ENCODE results near the gene STAC3. TPM values are rescaled to one million over a fixed set of nuclear protein-coding genes. Genes with fewer than 3 reads are reported as not detected.

Gene STAC3
- total and polyA plus RNA-seq, 11 donors = 0.47 to 5.7 (median 0.80) TPM; not detected in 1

DNA sequence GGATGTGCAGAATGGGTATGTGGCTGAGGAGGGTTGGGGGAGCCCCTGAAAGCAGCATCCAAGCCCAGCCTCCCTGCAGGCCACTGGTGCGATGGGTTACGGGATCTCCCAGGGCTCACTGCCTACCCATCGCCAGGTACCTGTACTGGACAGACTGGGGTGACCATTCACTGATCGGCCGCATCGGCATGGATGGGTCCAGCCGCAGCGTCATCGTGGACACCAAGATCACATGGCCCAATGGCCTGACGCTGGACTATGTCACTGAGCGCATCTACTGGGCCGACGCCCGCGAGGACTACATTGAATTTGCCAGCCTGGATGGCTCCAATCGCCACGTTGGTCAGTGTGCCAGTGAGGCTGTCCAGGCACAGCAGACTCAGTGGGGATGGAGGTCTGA is 52.7 kb downstream of the STAC3 start:
- TF ChIP-seq CTCF (IDR thresholded peaks at IDR 0.05) (no peak), POLR2A (IDR thresholded peaks at IDR 0.05) (no peak)
- intact Hi-C loops (cut with DNase I) = no loop called here
- ATAC-seq (no peak), DNase-seq (no peak)
- WGBS, 4 donors = 89 to 96% (median 93%) methylated on average over 3 to 17 of the region's 17 CpGs
- Histone ChIP-seq H3K4me3 (no peak overlapping the region), H3K9me3 (no peaks in the 10 kb centered on the region), H3K27ac (no peak overlapping the region), H3K36me3 (peaks cover 0 to 100% (median 99%) of the 10 kb centered on the region in 9 donors), H3K4me1 (no peaks in the 10 kb centered on the region), H3K27me3 (no peaks in the 10 kb centered on the region)

- Histone ChIP-seq H3K9me3 (no peaks in the 10 kb centered on the region), H3K27ac (no peak overlapping the region), H3K4me3 (no peak overlapping the region), H3K27me3 (no peaks in the 10 kb centered on the region), H3K36me3 (peaks cover 0 to 100% (median 99%) of the 10 kb centered on the region in 9 donors), H3K4me1 (no peaks in the 10 kb centered on the region)
- ATAC-seq (no peak), DNase-seq (no peak)
- TF ChIP-seq CTCF (IDR thresholded peaks at IDR 0.05) (no peak), POLR2A (IDR thresholded peaks at IDR 0.05) (no peak)
- 87 to 97% (median 91%) methylated on average over 6 to 22 of the region's 22 CpGs for WGBS, 4 donors
- intact Hi-C loops (cut with DNase I) = no loop called here
These were observed 54.0 kb downstream of the STAC3 start for GRCh38 chr12:57196956-57197355.

GRCh38 chr12:57196439-57196838 is 54.5 kb downstream of the STAC3 start:
- TF ChIP-seq CTCF (IDR thresholded peaks at IDR 0.05) (no peak), POLR2A (IDR thresholded peaks at IDR 0.05) (no peak)
- no peak for DNase-seq
- WGBS, 4 donors = 65 to 79% (median 76%) methylated on average over 4 of the region's 4 CpGs
- H3K4me3 ChIP-seq = no peak overlapping the region
- no peaks in the 10 kb centered on the region for H3K4me1 ChIP-seq
- intact Hi-C loops (cut with DNase I) = no loop called here
- peaks cover 0 to 99% (median 96%) of the 10 kb centered on the region in 9 donors for H3K36me3 ChIP-seq
- no peaks in the 10 kb centered on the region for H3K9me3 ChIP-seq
- no peak overlapping the region for H3K27ac ChIP-seq
- ATAC-seq = no peak
- no peaks in the 10 kb centered on the region for H3K27me3 ChIP-seq

- H3K27ac ChIP-seq = no peak overlapping the region
- no peak for DNase-seq
These were observed 55.2 kb downstream of the STAC3 start for GRCh38 chr12:57195611-57196371.

More at GRCh38 chr12:57195611-57196371, 55.2 kb downstream of the STAC3 start:
- TF ChIP-seq CTCF (IDR thresholded peaks at IDR 0.05) (no peak), POLR2A (IDR thresholded peaks at IDR 0.05) (no peak)
- H3K4me3 ChIP-seq = no peak overlapping the region
- no peaks in the 10 kb centered on the region for H3K27me3 ChIP-seq
- peaks cover 0 to 2% (median 0%) of the 10 kb centered on the region in 12 donors for H3K4me1 ChIP-seq
- H3K36me3 ChIP-seq = peaks cover 0 to 99% (median 96%) of the 10 kb centered on the region in 9 donors
- intact Hi-C loops (cut with DNase I) = no loop called here
- 76 to 89% (median 84%) methylated on average over 10 to 34 of the region's 34 CpGs for WGBS, 4 donors
- H3K9me3 ChIP-seq = no peaks in the 10 kb centered on the region
- no peak for ATAC-seq

All from heart left ventricle (tissue), 16 donors.